Endothelial cell of umbilical vein (primary cell): ENCODE measurements around the gene ADIPOR2. TPM values are rescaled to one million over a fixed set of nuclear protein-coding genes. Genes with fewer than 3 reads are reported as not detected.
"Not testable (repeated sequence)": the region's sequence is repeated elsewhere in the genome, so short reads cannot be mapped to it uniquely, and the experiment has no call there.

Experiments used
- BruUV-seq: library from RNA; stranded (reverse); fragments of 400-500 nt; replicated peaks from 2 replicates; lab custom pipeline; 2021; lab: Mats Ljungman, UMichigan
- CTCF ChIA-PET: fragments of 300-600, 350-600 bp; sonication (Branson Sonifier 250); formaldehyde crosslinking; loops from one replicate; lab custom pipeline; 2021; ENCODE audit warnings: antibody characterized with exemption, inconsistent platforms; lab: Charles Lee
- POLR2A ChIA-PET: fragments of 300-600, 350-600 bp; sonication (Branson Sonifier 250); formaldehyde crosslinking; loops from one replicate; lab custom pipeline; 2021; ENCODE audit warnings: antibody characterized with exemption, inconsistent platforms; lab: Charles Lee
- DNase-seq: peaks from one replicate; pipeline ENCODE4 v3.0.0-alpha.2; 2011; ENCODE audit warnings: low read depth, low spot score
- FAIRE-seq: peaks from 2 replicates; lab custom pipeline; 2011; peaks lifted over from hg19 to GRCh38; lab: Jason Lieb, UNC
- H2AFZ ChIP-seq: 2 replicates; pipeline ENCODE4 v1.6.0; 2012; ENCODE audit warnings: low read depth, low read length, control low read depth, inconsistent platforms
- H3K27ac ChIP-seq: 2 replicates; pipeline ENCODE4 v1.5.1; 2011; ENCODE audit warnings: low read depth, mild to moderate bottlenecking, control low read depth, low read length, moderate library complexity; ENCODE audit not compliant: insufficient read depth
- H3K27me3 ChIP-seq, 2 experiments: 2 replicates each; pipeline versions ENCODE4 v1.6.0 to v1.6.1; 2011; ENCODE audit warnings: low read length in 2 of 2, mixed read lengths in 1 of 2; ENCODE audit not compliant: control insufficient read depth in 2 of 2, insufficient read depth in 2 of 2
- H3K36me3 ChIP-seq, 2 experiments: 2 replicates in 1 of 2; 3 replicates in 1 of 2; pipeline ENCODE4 v1.5.1; 2011; ENCODE audit warnings: low read length in 2 of 2, mild to moderate bottlenecking in 1 of 2, moderate library complexity in 1 of 2; ENCODE audit not compliant: control insufficient read depth in 2 of 2, insufficient read depth in 2 of 2; ENCODE audit errors: extremely low read depth in 1 of 2
- H3K4me1 ChIP-seq: 3 replicates; pipeline ENCODE4 v1.5.1; 2011; ENCODE audit warnings: mild to moderate bottlenecking, low read length; ENCODE audit not compliant: control insufficient read depth, insufficient read depth; ENCODE audit errors: extremely low read depth
- H3K4me2 ChIP-seq: 2 replicates; pipeline ENCODE4 v1.6.1; 2011; ENCODE audit warnings: low read length, control low read depth, mixed read lengths; ENCODE audit not compliant: insufficient read depth
- H3K4me3 ChIP-seq, 3 experiments: fragments of 200-600 bp in 1 of 3; sonication (generic), shearing (Covaris generic) in 1 of 3; replicated peaks in 1 of 3; 2 replicates each; pipeline ENCODE4 v1.5.1; 2011 to 2016; ENCODE audit warnings: control low read depth in 3 of 3, low read length in 3 of 3, mild to moderate bottlenecking in 2 of 3, inconsistent platforms in 1 of 3, low read depth in 1 of 3, moderate library complexity in 1 of 3; ENCODE audit not compliant: insufficient read depth in 1 of 3
- H3K79me2 ChIP-seq: 2 replicates; pipeline ENCODE4 v1.6.0; 2012; ENCODE audit warnings: low read length, inconsistent platforms; ENCODE audit not compliant: control insufficient read depth, insufficient read depth
- H3K9ac ChIP-seq: replicated peaks from 2 replicates; pipeline ENCODE3; 2011; ENCODE audit warnings: low read length, control low read depth; ENCODE audit not compliant: insufficient read depth; ENCODE audit errors: extremely low read depth
- H3K9me1 ChIP-seq: replicated peaks from 3 replicates; pipeline ENCODE4 v1.6.0; 2011; ENCODE audit warnings: mild to moderate bottlenecking, low read length; ENCODE audit not compliant: control insufficient read depth, insufficient read depth; ENCODE audit errors: extremely low read depth
- H3K9me3 ChIP-seq: replicated peaks from 2 replicates; pipeline ENCODE4 v1.5.1; 2012; ENCODE audit warnings: low read length, inconsistent platforms; ENCODE audit not compliant: control insufficient read depth, insufficient read depth
- H4K20me1 ChIP-seq: replicated peaks from 2 replicates; pipeline ENCODE3; 2011; ENCODE audit warnings: mild to moderate bottlenecking, low read length; ENCODE audit not compliant: control insufficient read depth, insufficient read depth; ENCODE audit errors: extremely low read depth
- EZH2 ChIP-seq: IDR thresholded peaks from 2 replicates; pipeline ENCODE4 v1.6.1; 2012; ENCODE audit warnings: borderline replicate concordance, low read depth, mild to moderate bottlenecking, moderate library complexity, low read length, inconsistent platforms; ENCODE audit not compliant: severe bottlenecking
- FOS ChIP-seq: IDR thresholded peaks from 2 replicates; pipeline ENCODE4 v1.6.1; 2011; ENCODE audit warnings: mild to moderate bottlenecking, low read length, moderate library complexity, borderline replicate concordance; ENCODE audit not compliant: insufficient read depth
- GATA2 ChIP-seq: IDR thresholded peaks from 2 replicates; pipeline ENCODE4 v1.7.0; 2011; ENCODE audit warnings: low read depth, mild to moderate bottlenecking, moderate library complexity, mixed read lengths, low read length; ENCODE audit not compliant: insufficient read length, insufficient read depth
- JUN ChIP-seq: IDR thresholded peaks from 2 replicates; pipeline ENCODE4 v1.6.1; 2011; ENCODE audit warnings: borderline replicate concordance, low read depth; ENCODE audit not compliant: insufficient read length, insufficient read depth
- MYC ChIP-seq: IDR thresholded peaks from one replicate; pipeline ENCODE4 v1.6.1; 2011; ENCODE audit warnings: mild to moderate bottlenecking, low read depth, low read length
- POLR2A ChIP-seq: IDR thresholded peaks from 2 replicates; pipeline ENCODE4 v1.6.1; 2012; ENCODE audit warnings: low read depth, mild to moderate bottlenecking, control low read depth, low read length
- POLR2AphosphoS5 ChIP-seq: IDR thresholded peaks from 2 replicates; pipeline ENCODE4 v1.6.1; 2012; ENCODE audit warnings: low read depth, mild to moderate bottlenecking, control low read depth, low read length, moderate library complexity; ENCODE audit not compliant: insufficient read depth
- dilution Hi-C: fragments of 300-500 bp; cut with MboI; formaldehyde crosslinking; loops from one replicate; pipeline ENCODE4 v1.15.0; 2019; ENCODE audit warnings: low sequenced_read_pairs; ENCODE audit not compliant: extremely low pct_ligation_motif_present
- intact Hi-C: fragments of 100-400 bp; cut with micrococcal nuclease; formaldehyde crosslinking; loops from one replicate; pipeline ENCODE4 v1.10.0; 2022
- polyA plus RNA-seq, 4 experiments: library from polyadenylated mRNA; depleted of rRNA in 3 of 4; stranded (reverse) in 3 of 4; unstranded in 1 of 4; fragments of >200 nt; gene quantifications; 2 replicates each; pipeline versions ENCODE4 v1.2.1 to v1.2.3, GENCODE V29; 2011 to 2012; ENCODE audit warnings: missing spikeins in 1 of 4
- total RNA-seq: library from RNA; stranded (reverse); gene quantifications from 2 replicates; pipeline ENCODE4 v1.2.3, GENCODE V29; 2021
- TF ChIP-seq, protein P1 (sequence below), 2 donors: IDR thresholded peaks; 1 replicate in 1 of 2; 2 replicates in 1 of 2; pipeline ENCODE4 v1.5.1; 2011; ENCODE audit warnings: low read length in 2 of 2, mild to moderate bottlenecking in 2 of 2, moderate library complexity in 2 of 2, control low read depth in 1 of 2, inconsistent platforms in 1 of 2, low read depth in 1 of 2; ENCODE audit not compliant: insufficient read depth in 1 of 2; ENCODE audit errors: extremely low read depth in 1 of 2
- TF ChIP-seq, protein P2 (sequence below): IDR thresholded peaks from 2 replicates; pipeline ENCODE4 v1.6.1; 2011; ENCODE audit not compliant: insufficient read depth, insufficient read length

The ADIPOR2 gene
- total and polyA plus RNA-seq, 2 donors (not counting 3 experiments of a cell fraction or from before 2014, with no cell fraction given) = 22.5 to 57.3 TPM

DNA sequence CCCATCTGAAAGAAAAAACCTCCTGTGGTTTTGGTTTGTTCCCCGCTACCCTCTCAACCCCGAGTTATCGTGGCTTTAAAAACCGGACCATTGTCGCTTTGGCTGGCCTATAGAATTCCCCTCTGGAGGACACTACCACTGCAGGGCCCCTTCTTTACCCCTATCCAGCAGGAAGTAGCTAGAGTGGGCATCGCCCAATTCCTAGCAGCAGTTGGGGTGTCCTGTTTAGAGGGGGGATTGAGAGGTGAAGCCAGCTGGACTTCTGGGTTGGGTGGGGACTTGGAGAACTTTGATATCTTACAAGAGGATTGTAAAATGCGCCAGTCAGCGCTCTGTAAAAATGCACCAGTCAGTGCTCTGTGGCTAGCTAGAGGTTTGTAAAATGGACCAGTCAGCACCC is 24.6 kb downstream of the ADIPOR2 start:
- H3K36me3 ChIP-seq, H3K9ac ChIP-seq, H3K4me1 ChIP-seq, H3K4me3 ChIP-seq, H3K27me3 ChIP-seq, H3K4me2 ChIP-seq, H3K9me3 ChIP-seq, BruUV-seq, H3K27ac ChIP-seq, POLR2A ChIA-PET, H3K9me1 ChIP-seq, FAIRE-seq, intact Hi-C loops, H4K20me1 ChIP-seq, dilution Hi-C loops, CTCF ChIA-PET, DNase-seq, H2AFZ ChIP-seq: not testable (repeated sequence)
- H3K79me2 ChIP-seq = peaks cover 65% of the 10 kb centered on the region

DNA sequence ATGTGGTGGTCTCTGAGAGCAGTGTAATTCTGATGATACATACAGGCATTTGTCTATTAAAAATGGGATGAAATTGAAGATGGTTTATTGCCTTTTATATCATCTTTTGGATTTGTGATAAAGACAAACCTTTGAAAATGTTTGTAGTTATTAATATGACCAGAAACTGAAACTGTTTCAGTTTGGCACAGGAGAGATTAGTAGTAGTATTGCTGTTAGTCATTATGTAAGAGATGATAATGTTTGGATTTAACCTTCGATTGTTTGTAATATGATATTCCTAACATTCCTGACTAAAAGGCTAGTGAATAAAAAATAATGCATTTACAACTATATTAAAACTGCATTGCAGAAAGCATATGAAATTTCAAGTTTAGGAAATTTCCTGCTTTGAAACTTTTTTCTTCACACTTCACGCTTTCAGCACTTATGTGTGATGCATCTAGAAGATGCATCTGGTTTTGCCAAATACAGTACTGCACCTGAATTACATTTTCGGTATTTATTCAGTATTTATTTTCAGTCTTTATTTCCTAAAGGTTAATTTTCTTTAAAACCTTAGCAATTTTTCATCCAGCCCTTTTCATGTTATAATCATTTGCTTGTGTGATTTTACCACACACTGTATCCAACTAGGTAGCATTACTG is 25.5 kb downstream of the ADIPOR2 start:
- H3K4me3 ChIP-seq = no peak overlapping the region
- H3K79me2 ChIP-seq = peaks cover 63% of the 10 kb centered on the region
- no TSS peak for BruUV-seq
- H2AFZ ChIP-seq = no peak overlapping the region
- H4K20me1 ChIP-seq = no peaks in the 10 kb centered on the region
- intact Hi-C loops (no loop called here), dilution Hi-C loops (no loop called here)
- H3K36me3 ChIP-seq = no peaks in the 10 kb centered on the region
- no peaks in the 10 kb centered on the region for H3K9me3 ChIP-seq
- no peaks in the 10 kb centered on the region for H3K27me3 ChIP-seq
- ChIA-PET POLR2A (no interaction called here), CTCF (interaction anchor here (1.0 kb wide), 1 partner anchor 36 kb away, joined by 3 read pairs; no protein-coding TSS in a partner anchor)
- no peaks in the 10 kb centered on the region for H3K9me1 ChIP-seq
- TF ChIP-seq POLR2AphosphoS5 (no peak), FOS (no peak), EZH2 (no peak), MYC (no peak), POLR2A (no peak), JUN (no peak), GATA2 (no peak)
- TF ChIP-seq, protein P1, sequence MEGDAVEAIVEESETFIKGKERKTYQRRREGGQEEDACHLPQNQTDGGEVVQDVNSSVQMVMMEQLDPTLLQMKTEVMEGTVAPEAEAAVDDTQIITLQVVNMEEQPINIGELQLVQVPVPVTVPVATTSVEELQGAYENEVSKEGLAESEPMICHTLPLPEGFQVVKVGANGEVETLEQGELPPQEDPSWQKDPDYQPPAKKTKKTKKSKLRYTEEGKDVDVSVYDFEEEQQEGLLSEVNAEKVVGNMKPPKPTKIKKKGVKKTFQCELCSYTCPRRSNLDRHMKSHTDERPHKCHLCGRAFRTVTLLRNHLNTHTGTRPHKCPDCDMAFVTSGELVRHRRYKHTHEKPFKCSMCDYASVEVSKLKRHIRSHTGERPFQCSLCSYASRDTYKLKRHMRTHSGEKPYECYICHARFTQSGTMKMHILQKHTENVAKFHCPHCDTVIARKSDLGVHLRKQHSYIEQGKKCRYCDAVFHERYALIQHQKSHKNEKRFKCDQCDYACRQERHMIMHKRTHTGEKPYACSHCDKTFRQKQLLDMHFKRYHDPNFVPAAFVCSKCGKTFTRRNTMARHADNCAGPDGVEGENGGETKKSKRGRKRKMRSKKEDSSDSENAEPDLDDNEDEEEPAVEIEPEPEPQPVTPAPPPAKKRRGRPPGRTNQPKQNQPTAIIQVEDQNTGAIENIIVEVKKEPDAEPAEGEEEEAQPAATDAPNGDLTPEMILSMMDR (IDR thresholded peaks at IDR 0.05; ENCODE audit: extremely low read depth in 1 of 2, insufficient read depth in 1 of 2, low read depth in 1 of 2, low read length in 2 of 2) = no peak
- TF ChIP-seq, protein P2, sequence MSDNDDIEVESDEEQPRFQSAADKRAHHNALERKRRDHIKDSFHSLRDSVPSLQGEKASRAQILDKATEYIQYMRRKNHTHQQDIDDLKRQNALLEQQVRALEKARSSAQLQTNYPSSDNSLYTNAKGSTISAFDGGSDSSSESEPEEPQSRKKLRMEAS = no peak
- no peak overlapping the region for H3K4me2 ChIP-seq
- H3K9ac ChIP-seq = no peak overlapping the region
- no peak for DNase-seq
- H3K4me1 ChIP-seq = no peaks in the 10 kb centered on the region
- H3K27ac ChIP-seq = no peak overlapping the region
- FAIRE-seq = no peak
